HepG2 (cell line): ENCODE measurements around the gene RNASE7. TPM values are rescaled to one million over a fixed set of nuclear protein-coding genes. Genes with fewer than 3 reads are reported as not detected.

Source experiments
- ATRX ChIP-seq: sonication (generic); formaldehyde crosslinking; IDR thresholded peaks from 2 replicates; pipeline ENCODE4 v1.4.0; 2020; ENCODE audit warnings: missing genetic modification reagents, borderline replicate concordance
- HOXA5 ChIP-seq: sonication (generic); formaldehyde crosslinking; IDR thresholded peaks from 2 replicates; pipeline ENCODE4 v1.4.0; 2020; ENCODE audit warnings: missing genetic modification reagents
- MYNN ChIP-seq: sonication (generic); formaldehyde crosslinking; IDR thresholded peaks from 2 replicates; pipeline ENCODE4 v1.4.0; 2020; ENCODE audit warnings: mild to moderate bottlenecking, low read depth, missing genetic modification reagents
- NFE2L2 ChIP-seq: fragments of 150-350 bp; IDR thresholded peaks from 2 replicates; pipeline ENCODE4 v1.6.1; 2014; ENCODE audit warnings: low read length
- PCBP2 ChIP-seq: fragments of 200-400 bp; formaldehyde crosslinking; optimal IDR thresholded peaks from 2 replicates; pipeline ENCODE3; 2018; ENCODE audit warnings: low read length, low read depth; ENCODE audit not compliant: poor library complexity, severe bottlenecking
- SMARCE1 ChIP-seq: fragments of 450-650 bp; IDR thresholded peaks from 2 replicates; pipeline ENCODE4 v1.6.1; 2017; ENCODE audit warnings: borderline replicate concordance
- ZBTB20 ChIP-seq: sonication (generic); formaldehyde crosslinking; IDR thresholded peaks from 2 replicates; pipeline ENCODE4 v1.8.1; 2023; ENCODE audit warnings: missing genetic modification reagents, low read depth, mild to moderate bottlenecking, borderline replicate concordance
- ZBTB7A ChIP-seq: sonication (generic); formaldehyde crosslinking; IDR thresholded peaks from 2 replicates; pipeline ENCODE4 v1.8.0; 2022; ENCODE audit warnings: mild to moderate bottlenecking, missing genetic modification reagents
- ZC3H4 ChIP-seq: sonication (generic); formaldehyde crosslinking; IDR thresholded peaks from 2 replicates; pipeline ENCODE4 v1.4.0; 2020; ENCODE audit warnings: missing genetic modification reagents, borderline replicate concordance
- ZNF460 ChIP-seq: sonication (generic); formaldehyde crosslinking; IDR thresholded peaks from 2 replicates; pipeline ENCODE4 v1.5.1; 2020; ENCODE audit warnings: missing genetic modification reagents, mild to moderate bottlenecking, borderline replicate concordance
- ZNF713 ChIP-seq: sonication (generic); formaldehyde crosslinking; IDR thresholded peaks from 2 replicates; pipeline ENCODE4 v1.4.0; 2020; ENCODE audit warnings: mild to moderate bottlenecking, missing genetic modification reagents
- polyA plus RNA-seq, 8 experiments: library from polyadenylated mRNA; depleted of rRNA in 3 of 8; stranded (reverse) in 7 of 8; unstranded in 1 of 8; fragments of >200 nt; fragmentation: Illumina TruSeq in 4 of 8; extraction: Trizol in 4 of 8; gene quantifications; 2 replicates each; pipeline versions ENCODE4 v1.2.1 to v1.2.3, GENCODE V29; 2011 to 2016; ENCODE audit warnings: low read depth in 4 of 8, missing spikeins in 1 of 8, mixed read lengths in 1 of 8; ENCODE audit not compliant: insufficient read depth in 1 of 8
- total RNA-seq, 5 experiments: library from RNA; depleted of rRNA; stranded (reverse); fragments of >200 nt; fragmentation: Illumina TruSeq; extraction: Trizol; gene quantifications; 2 replicates each; pipeline ENCODE4 v1.2.3, GENCODE V29; 2016; ENCODE audit warnings: low read depth in 1 of 5
- TF ChIP-seq, protein P1 (sequence below): sonication (generic); formaldehyde crosslinking; IDR thresholded peaks from one replicate; pipeline ENCODE4 v1.5.1; 2020; ENCODE audit warnings: mild to moderate bottlenecking, missing genetic modification reagents; ENCODE audit errors: not compliant biosample characterization
- TF ChIP-seq, protein P2 (sequence below), 2 experiments: IDR thresholded peaks; 2 replicates each; pipeline ENCODE4 v1.6.1; 2011 to 2012; ENCODE audit warnings: low read length in 2 of 2, borderline replicate concordance in 1 of 2, low read depth in 1 of 2, mild to moderate bottlenecking in 1 of 2, moderate library complexity in 1 of 2
- TF ChIP-seq, protein P3 (sequence below): sonication (generic); formaldehyde crosslinking; IDR thresholded peaks from 2 replicates; pipeline ENCODE4 v1.4.0; 2020; ENCODE audit warnings: missing genetic modification reagents, borderline replicate concordance

Gene RNASE7
- total and polyA plus RNA-seq, 2 of the 13 experiments (the other 11 are each of a cell fraction or from before 2014, with no cell fraction given) = 0.04 TPM; not detected in 1

DNA sequence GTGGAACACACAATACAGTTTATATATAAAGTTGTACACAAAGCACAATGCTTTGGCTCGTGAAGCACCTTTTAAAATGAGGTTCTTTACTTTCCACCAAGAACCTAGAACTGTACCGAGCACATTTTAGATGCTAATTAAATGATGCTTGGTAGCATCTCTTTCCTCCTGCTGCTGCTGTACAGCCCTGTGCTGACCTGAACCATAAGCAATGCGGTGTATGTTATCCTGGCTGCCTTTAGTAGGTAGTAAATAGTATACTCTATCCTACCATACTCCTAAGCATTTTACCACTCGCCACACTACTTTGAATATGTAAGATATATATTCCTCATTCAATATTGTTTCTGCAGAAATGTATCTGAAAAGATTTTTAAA, 12.6 kb downstream of the RNASE7 start (continued):
- TF ChIP-seq ZBTB20 (CRISPR knock-in tag) (no peak), ZBTB7A (CRISPR knock-in tag) (no peak), PCBP2 (no peak), HOXA5 (CRISPR knock-in tag) (no peak), SMARCE1 (no peak), ZC3H4 (CRISPR knock-in tag) (peak; percentile 90), ZNF460 (CRISPR knock-in tag) (no peak), ATRX (CRISPR knock-in tag) (no peak), MYNN (CRISPR knock-in tag) (no peak), NFE2L2 (no peak), ZNF713 (CRISPR knock-in tag) (no peak)
- TF ChIP-seq, protein P1, sequence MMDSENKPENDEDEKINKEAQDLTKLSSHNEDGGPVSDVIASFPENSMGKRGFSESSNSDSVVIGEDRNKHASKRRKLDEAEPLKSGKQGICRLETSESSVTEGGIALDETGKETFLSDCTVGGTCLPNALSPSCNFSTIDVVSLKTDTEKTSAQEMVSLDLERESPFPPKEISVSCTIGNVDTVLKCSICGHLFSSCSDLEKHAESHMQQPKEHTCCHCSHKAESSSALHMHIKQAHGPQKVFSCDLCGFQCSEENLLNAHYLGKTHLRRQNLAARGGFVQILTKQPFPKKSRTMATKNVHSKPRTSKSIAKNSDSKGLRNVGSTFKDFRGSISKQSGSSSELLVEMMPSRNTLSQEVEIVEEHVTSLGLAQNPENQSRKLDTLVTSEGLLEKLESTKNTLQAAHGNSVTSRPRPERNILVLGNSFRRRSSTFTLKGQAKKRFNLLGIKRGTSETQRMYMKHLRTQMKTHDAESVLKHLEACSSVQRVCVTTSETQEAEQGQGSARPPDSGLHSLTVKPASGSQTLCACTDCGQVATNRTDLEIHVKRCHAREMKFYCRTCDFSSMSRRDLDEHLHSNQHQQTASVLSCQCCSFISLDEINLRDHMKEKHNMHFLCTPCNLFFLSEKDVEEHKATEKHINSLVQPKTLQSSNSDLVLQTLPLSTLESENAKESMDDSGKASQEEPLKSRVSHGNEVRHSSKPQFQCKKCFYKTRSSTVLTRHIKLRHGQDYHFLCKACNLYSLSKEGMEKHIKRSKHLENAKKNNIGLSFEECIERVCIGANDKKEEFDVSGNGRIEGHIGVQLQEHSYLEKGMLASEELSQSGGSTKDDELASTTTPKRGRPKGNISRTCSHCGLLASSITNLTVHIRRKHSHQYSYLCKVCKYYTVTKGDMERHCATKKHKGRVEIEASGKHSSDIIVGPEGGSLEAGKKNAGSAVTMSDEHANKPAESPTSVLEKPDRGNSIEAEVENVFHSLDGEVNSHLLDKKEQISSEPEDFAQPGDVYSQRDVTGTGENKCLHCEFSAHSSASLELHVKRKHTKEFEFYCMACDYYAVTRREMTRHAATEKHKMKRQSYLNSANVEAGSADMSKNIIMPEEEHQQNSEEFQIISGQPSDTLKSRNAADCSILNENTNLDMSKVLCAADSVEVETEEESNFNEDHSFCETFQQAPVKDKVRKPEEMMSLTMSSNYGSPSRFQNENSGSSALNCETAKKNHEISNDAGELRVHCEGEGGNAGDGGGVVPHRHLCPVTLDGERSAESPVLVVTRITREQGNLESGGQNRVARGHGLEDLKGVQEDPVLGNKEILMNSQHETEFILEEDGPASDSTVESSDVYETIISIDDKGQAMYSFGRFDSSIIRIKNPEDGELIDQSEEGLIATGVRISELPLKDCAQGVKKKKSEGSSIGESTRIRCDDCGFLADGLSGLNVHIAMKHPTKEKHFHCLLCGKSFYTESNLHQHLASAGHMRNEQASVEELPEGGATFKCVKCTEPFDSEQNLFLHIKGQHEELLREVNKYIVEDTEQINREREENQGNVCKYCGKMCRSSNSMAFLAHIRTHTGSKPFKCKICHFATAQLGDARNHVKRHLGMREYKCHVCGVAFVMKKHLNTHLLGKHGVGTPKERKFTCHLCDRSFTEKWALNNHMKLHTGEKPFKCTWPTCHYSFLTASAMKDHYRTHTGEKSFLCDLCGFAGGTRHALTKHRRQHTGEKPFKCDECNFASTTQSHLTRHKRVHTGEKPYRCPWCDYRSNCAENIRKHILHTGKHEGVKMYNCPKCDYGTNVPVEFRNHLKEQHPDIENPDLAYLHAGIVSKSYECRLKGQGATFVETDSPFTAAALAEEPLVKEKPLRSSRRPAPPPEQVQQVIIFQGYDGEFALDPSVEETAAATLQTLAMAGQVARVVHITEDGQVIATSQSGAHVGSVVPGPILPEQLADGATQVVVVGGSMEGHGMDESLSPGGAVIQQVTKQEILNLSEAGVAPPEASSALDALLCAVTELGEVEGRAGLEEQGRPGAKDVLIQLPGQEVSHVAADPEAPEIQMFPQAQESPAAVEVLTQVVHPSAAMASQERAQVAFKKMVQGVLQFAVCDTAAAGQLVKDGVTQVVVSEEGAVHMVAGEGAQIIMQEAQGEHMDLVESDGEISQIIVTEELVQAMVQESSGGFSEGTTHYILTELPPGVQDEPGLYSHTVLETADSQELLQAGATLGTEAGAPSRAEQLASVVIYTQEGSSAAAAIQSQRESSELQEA (CRISPR knock-in tag) = no peak
- TF ChIP-seq, protein P2, sequence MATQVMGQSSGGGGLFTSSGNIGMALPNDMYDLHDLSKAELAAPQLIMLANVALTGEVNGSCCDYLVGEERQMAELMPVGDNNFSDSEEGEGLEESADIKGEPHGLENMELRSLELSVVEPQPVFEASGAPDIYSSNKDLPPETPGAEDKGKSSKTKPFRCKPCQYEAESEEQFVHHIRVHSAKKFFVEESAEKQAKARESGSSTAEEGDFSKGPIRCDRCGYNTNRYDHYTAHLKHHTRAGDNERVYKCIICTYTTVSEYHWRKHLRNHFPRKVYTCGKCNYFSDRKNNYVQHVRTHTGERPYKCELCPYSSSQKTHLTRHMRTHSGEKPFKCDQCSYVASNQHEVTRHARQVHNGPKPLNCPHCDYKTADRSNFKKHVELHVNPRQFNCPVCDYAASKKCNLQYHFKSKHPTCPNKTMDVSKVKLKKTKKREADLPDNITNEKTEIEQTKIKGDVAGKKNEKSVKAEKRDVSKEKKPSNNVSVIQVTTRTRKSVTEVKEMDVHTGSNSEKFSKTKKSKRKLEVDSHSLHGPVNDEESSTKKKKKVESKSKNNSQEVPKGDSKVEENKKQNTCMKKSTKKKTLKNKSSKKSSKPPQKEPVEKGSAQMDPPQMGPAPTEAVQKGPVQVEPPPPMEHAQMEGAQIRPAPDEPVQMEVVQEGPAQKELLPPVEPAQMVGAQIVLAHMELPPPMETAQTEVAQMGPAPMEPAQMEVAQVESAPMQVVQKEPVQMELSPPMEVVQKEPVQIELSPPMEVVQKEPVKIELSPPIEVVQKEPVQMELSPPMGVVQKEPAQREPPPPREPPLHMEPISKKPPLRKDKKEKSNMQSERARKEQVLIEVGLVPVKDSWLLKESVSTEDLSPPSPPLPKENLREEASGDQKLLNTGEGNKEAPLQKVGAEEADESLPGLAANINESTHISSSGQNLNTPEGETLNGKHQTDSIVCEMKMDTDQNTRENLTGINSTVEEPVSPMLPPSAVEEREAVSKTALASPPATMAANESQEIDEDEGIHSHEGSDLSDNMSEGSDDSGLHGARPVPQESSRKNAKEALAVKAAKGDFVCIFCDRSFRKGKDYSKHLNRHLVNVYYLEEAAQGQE (IDR thresholded peaks at IDR 0.05; ENCODE audit: borderline replicate concordance in 1 of 2, low read depth in 1 of 2, low read length in 2 of 2) = no peak
- TF ChIP-seq, protein P3, sequence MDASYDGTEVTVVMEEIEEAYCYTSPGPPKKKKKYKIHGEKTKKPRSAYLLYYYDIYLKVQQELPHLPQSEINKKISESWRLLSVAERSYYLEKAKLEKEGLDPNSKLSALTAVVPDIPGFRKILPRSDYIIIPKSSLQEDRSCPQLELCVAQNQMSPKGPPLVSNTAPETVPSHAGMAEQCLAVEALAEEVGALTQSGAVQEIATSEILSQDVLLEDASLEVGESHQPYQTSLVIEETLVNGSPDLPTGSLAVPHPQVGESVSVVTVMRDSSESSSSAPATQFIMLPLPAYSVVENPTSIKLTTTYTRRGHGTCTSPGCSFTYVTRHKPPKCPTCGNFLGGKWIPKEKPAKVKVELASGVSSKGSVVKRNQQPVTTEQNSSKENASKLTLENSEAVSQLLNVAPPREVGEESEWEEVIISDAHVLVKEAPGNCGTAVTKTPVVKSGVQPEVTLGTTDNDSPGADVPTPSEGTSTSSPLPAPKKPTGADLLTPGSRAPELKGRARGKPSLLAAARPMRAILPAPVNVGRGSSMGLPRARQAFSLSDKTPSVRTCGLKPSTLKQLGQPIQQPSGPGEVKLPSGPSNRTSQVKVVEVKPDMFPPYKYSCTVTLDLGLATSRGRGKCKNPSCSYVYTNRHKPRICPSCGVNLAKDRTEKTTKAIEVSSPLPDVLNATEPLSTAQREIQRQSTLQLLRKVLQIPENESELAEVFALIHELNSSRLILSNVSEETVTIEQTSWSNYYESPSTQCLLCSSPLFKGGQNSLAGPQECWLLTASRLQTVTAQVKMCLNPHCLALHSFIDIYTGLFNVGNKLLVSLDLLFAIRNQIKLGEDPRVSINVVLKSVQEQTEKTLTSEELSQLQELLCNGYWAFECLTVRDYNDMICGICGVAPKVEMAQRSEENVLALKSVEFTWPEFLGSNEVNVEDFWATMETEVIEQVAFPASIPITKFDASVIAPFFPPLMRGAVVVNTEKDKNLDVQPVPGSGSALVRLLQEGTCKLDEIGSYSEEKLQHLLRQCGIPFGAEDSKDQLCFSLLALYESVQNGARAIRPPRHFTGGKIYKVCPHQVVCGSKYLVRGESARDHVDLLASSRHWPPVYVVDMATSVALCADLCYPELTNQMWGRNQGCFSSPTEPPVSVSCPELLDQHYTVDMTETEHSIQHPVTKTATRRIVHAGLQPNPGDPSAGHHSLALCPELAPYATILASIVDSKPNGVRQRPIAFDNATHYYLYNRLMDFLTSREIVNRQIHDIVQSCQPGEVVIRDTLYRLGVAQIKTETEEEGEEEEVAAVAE (CRISPR knock-in tag) = 0 out of 2 replicates have a peak, but pooled peaks have one; percentile 9
